GM12892 (cell line): ENCODE measurements around the gene DARS2.
A peak's percentile ranks its signal among the peaks of the same experiment; 100 is the strongest.
"Not testable (repeated sequence)": the region's sequence is repeated elsewhere in the genome, so short reads cannot be mapped to it uniquely, and the experiment has no call there.

ENCODE experiments used
- DNase-seq: peaks from one replicate; pipeline ENCODE4 v3.0.0; 2011; ENCODE audit not compliant: insufficient read length
- FAIRE-seq: peaks from 2 replicates; lab custom pipeline; 2011; peaks lifted over from hg19 to GRCh38; lab: Jason Lieb, UNC
- POLR2A ChIP-seq: IDR thresholded peaks from 2 replicates; pipeline ENCODE4 v1.6.1; 2011; ENCODE audit warnings: low read depth, low read length, control low read depth
- POLR2AphosphoS5 ChIP-seq: IDR thresholded peaks from 2 replicates; pipeline ENCODE4 v1.6.1; 2011; ENCODE audit warnings: low read depth, low read length, control low read depth
- TAF1 ChIP-seq: IDR thresholded peaks from 2 replicates; pipeline ENCODE4 v1.6.1; 2011; ENCODE audit warnings: low read depth, mild to moderate bottlenecking, control low read depth, low read length, borderline replicate concordance

The DARS2 gene

GRCh38 chr1:173870252-173871075 lies 46.0 kb downstream of the DARS2 start:
- peak; percentile 81 for FAIRE-seq
- peak; percentile 27 for DNase-seq
- peak; percentile 61 for TF ChIP-seq POLR2A
- TF ChIP-seq TAF1, result peak; percentile 68; the same call in 1 of the 2 replicates
- no peak for TF ChIP-seq POLR2AphosphoS5

DNA sequence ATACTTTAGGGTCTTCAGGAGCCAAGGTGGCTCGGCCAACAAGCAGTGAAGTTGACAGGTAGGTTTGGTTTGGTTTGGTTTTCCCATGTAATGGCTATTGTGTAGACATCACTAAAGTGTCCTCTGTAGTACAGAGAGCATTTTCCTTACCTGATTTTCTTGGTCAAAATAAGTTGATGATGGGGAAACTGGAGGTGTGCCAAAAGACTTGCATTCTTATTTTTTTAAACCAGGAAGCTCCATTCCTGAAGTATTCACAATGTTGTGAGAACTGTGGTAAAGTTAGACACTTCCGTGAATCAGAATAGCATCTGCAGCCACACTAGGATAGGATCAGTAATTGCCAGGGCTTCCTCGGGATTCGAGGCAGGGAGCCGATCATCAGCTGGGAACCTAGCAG lies 46.6 kb downstream of the DARS2 start:
- FAIRE-seq, result no peak
- TF ChIP-seq TAF1 (no peak), POLR2A (no peak), POLR2AphosphoS5 (no peak)

DNA sequence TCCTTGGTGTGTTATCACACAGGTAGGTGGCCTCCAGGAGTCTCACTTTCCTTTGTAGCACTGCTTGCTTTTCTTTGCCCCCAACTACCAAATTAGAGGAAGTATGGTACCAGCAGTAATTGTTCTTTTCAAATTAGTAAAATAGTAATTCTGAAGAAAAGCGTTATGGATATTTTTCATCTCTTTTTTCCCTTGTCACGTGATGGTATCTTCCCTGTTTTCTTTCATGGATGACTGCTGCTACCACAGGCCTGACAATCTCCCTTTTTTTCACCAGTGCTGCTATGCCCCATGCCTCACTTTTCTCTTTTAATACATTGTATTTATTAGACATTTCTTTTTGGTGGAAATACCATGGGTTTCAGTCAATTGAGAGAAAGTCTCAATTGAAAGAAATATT lies 47.0 kb downstream of the DARS2 start:
- DNase-seq, result no peak
- FAIRE-seq, result no peak
- TF ChIP-seq POLR2AphosphoS5 (no peak), TAF1 (no peak), POLR2A (no peak)

More for the DNA sequence above, 46.6 kb downstream of the DARS2 start:
- DNase-seq, result no peak

DNA sequence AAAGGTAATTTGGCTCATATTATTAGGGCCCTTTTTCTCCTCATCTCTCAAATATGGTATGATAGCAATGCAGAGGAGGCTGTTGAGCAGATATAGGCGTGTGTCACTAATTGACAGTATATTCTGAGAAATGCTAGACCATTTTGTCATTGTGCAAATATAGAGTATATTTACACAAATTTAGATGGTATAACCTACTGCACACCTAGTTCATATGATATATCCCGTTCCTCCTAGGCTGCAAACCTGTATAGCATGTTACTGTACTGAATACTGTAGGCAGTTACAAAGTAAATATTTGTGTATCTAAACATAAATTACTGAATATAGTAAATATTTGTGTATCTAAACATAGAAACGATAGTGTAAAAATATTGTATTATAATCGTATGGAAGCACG lies 52.3 kb downstream of the DARS2 start:
- DNase-seq (no peak), FAIRE-seq (no peak)
- no peak for TF ChIP-seq POLR2AphosphoS5
- TF ChIP-seq TAF1, result no peak

- FAIRE-seq (no peak), DNase-seq (no peak)
- TF ChIP-seq POLR2AphosphoS5, result no peak
Measured at GRCh38 chr1:173878251-173878650, 53.8 kb downstream of the DARS2 start.

- DNase-seq, FAIRE-seq: not testable (repeated sequence)
Measured at GRCh38 chr1:173881117-173881516, 56.6 kb downstream of the DARS2 start.

- TF ChIP-seq POLR2AphosphoS5, result no peak
- TF ChIP-seq TAF1, result no peak
- TF ChIP-seq POLR2A, result no peak
- FAIRE-seq, result no peak
- DNase-seq, result no peak
Measured at GRCh38 chr1:173884701-173885100, 60.2 kb downstream of the DARS2 start.

DNA sequence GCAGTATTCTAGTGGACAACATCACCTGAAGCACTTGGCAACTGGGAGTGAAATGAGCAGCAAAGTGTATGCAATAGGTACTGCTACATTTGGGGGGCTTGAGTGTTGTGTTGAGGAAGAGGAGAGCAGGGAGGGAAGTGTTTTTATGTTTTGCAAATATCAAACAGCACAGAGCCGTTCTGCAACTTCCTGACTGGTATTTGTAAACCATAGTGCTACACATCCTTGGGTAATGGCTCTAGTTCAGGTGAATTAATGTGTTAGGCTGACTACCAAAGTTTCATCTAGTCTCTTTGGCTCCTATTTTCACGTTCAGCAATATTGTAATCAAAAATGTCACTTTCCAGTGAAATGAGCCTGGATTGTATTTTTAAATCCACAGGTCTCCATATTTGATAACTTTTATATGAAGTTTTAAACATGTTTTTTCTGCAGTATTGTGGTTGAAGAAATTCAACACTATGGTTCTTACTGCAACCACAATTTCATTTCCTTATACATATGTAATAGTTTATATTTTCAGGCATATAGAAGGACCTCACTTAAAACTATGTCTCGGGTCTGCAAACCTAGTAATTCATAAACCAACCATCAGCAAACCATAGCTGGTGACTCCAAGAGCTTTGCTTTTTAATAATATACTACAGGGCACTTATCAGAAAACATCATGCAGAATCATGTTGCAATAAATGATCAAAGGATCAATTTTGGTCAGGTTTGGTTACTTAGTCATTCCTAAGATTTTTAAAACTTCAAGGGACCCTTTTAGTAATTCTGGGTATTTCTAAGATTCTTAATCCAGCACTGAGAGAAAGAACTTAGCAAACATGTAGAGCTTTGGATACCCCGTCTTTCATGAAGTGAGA lies 62.5 kb downstream of the DARS2 start:
- FAIRE-seq (no peak), DNase-seq (no peak)
- no peak for TF ChIP-seq POLR2A
- TF ChIP-seq TAF1, result no peak

DNA sequence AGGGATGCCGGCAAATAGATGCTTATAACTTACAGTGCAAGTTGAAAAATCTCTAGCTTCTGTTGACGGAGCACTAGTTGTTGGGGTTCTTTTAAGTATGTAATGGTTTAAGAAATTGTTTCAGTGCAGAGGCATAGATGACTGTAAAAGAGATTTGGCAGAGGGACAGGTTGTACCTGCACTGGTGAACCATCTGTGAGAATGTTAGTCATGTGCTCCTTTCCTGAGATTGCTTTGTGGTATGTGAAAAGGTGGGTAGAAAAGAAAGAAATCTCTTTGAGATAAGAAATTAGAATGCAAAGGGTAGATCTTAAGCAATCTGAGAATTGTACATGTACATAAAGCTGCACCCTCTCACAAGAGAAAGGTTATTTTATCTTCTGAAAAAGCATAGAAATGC lies 63.2 kb downstream of the DARS2 start:
- TF ChIP-seq POLR2AphosphoS5 (no peak), POLR2A (no peak), TAF1 (no peak)
- DNase-seq (no peak), FAIRE-seq (no peak)

GRCh38 chr1:173888749-173889148 lies 64.3 kb downstream of the DARS2 start:
- DNase-seq (no peak), FAIRE-seq (no peak)
- TF ChIP-seq POLR2A (no peak), POLR2AphosphoS5 (no peak), TAF1 (no peak)

GRCh38 chr1:173889885-173890284 lies 65.4 kb downstream of the DARS2 start:
- TF ChIP-seq POLR2A (no peak), POLR2AphosphoS5 (no peak), TAF1 (no peak)
- DNase-seq (no peak), FAIRE-seq (no peak)

GRCh38 chr1:173893611-173894010 lies 69.1 kb downstream of the DARS2 start:
- FAIRE-seq, result no peak
- TF ChIP-seq TAF1 (no peak), POLR2A (no peak), POLR2AphosphoS5 (no peak)
- DNase-seq, result no peak
